Gastroesophageal sphincter (tissue), 4 donors: Measurements from ENCODE around the gene TTC7B. TPM values are rescaled to one million over a fixed set of nuclear protein-coding genes. Genes with fewer than 3 reads are reported as not detected.

Experiments
- ATAC-seq: fragments of 150-250 bp; one replicate; pipeline ENCODE4 v1.9.1; 2016; ENCODE audit warnings: mild to moderate bottlenecking, moderate library complexity
- H3K27ac ChIP-seq, 4 donors: fragments of 200-600 bp; sonication (generic) in 3 of 4; 1 replicate in 3 of 4; 2 replicates in 1 of 4; pipeline ENCODE4 v1.5.1; 2016 to 2019
- H3K27me3 ChIP-seq: fragments of 200-600 bp; sonication (generic); one replicate; pipeline ENCODE4 v1.5.1; 2019
- H3K36me3 ChIP-seq, 2 donors: fragments of 200-600 bp; sonication (generic); one replicate each; pipeline ENCODE4 v1.5.1; 2019; ENCODE audit warnings: control low read depth in 1 of 2
- H3K4me1 ChIP-seq, 3 donors: fragments of 200-600 bp; sonication (generic); 1 replicate in 2 of 3; 2 replicates in 1 of 3; pipeline ENCODE4 v1.5.1; 2016 to 2019; ENCODE audit warnings: control low read depth in 2 of 3
- H3K4me3 ChIP-seq, 2 donors: fragments of 200-600 bp; sonication (generic); one replicate each; pipeline ENCODE4 v1.5.1; 2019; ENCODE audit warnings: mild to moderate bottlenecking in 1 of 2, moderate library complexity in 1 of 2
- H3K9me3 ChIP-seq, 3 donors: fragments of 200-600 bp; sonication (generic); one replicate each; pipeline ENCODE4 v1.5.1; 2017 to 2019; ENCODE audit warnings: control low read depth in 2 of 3
- EP300 ChIP-seq: sonication (generic); formaldehyde crosslinking; IDR thresholded peaks from one replicate; pipeline ENCODE4 v1.6.1; 2017; ENCODE audit warnings: antibody characterized with exemption, mild to moderate bottlenecking
- POLR2A ChIP-seq, 2 donors: fragments of 450-650 bp; IDR thresholded peaks; one replicate each; pipeline ENCODE4 v1.6.1; 2017; ENCODE audit warnings: antibody characterized with exemption in 2 of 2, mild to moderate bottlenecking in 2 of 2, moderate library complexity in 1 of 2
- POLR2AphosphoS5 ChIP-seq: sonication (generic); formaldehyde crosslinking; IDR thresholded peaks from one replicate; pipeline ENCODE4 v1.6.1; 2017; ENCODE audit warnings: antibody characterized with exemption
- WGBS, 2 donors: methylation state at CpG; one replicate each; pipeline ENCODE4 v1.1.5; 2018; ENCODE audit warnings: low coverage in 1 of 2; 5-methylcytosine and 5-hydroxymethylcytosine counted together
- total RNA-seq, 4 donors: library from RNA; depleted of rRNA; stranded (reverse); fragments of >200 nt; gene quantifications; one replicate each; pipeline ENCODE4 v1.1.0, GENCODE V29; 2016
- TF ChIP-seq, protein P1 (sequence below), 4 experiments: fragments of 200-600 bp in 2 of 4; fragments of 450-650 bp in 2 of 4; sonication (generic) in 1 of 4; IDR thresholded peaks; one replicate each; pipeline ENCODE4 v1.5.1; 2017 to 2019; ENCODE audit warnings: antibody characterized with exemption in 4 of 4, mild to moderate bottlenecking in 2 of 4, moderate library complexity in 2 of 4

TTC7B gene
- total RNA-seq, 4 donors from 2014 or later, result 59.0 to 170 (median 64.1) TPM

DNA sequence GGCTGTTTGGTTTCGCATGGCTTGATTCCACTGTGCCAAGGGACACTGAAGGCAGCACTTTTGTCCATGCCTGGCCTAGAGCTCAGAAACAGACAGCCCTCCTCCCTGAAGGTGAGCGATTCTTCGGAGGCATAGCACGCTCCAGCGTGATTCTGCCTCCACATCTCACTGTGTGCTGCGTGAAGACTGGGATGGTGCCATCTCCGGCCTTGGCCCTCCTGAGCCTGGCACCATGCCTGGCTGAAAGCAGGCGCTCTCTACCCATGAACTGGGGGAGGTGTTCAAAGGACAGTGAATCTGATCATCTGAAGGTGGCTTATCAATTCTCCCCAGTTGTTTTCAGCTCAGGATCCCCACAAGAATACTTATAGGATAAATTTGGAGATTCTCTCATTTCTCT lies 187.4 kb downstream of the TTC7B start:
- Histone ChIP-seq H3K4me1 (peaks cover 6 to 75% (median 23%) of the 10 kb centered on the region in 3 donors), H3K27ac (peak overlapping the region in 3 of 4 donors; percentile 77 to 83 (median 79)), H3K27me3 (no peaks in the 10 kb centered on the region), H3K36me3 (no peaks in the 10 kb centered on the region), H3K9me3 (no peaks in the 10 kb centered on the region), H3K4me3 (no peak overlapping the region)
- TF ChIP-seq POLR2A (IDR thresholded peaks at IDR 0.05) (no peak), POLR2AphosphoS5 (no peak), EP300 (no peak)
- TF ChIP-seq, protein P1, sequence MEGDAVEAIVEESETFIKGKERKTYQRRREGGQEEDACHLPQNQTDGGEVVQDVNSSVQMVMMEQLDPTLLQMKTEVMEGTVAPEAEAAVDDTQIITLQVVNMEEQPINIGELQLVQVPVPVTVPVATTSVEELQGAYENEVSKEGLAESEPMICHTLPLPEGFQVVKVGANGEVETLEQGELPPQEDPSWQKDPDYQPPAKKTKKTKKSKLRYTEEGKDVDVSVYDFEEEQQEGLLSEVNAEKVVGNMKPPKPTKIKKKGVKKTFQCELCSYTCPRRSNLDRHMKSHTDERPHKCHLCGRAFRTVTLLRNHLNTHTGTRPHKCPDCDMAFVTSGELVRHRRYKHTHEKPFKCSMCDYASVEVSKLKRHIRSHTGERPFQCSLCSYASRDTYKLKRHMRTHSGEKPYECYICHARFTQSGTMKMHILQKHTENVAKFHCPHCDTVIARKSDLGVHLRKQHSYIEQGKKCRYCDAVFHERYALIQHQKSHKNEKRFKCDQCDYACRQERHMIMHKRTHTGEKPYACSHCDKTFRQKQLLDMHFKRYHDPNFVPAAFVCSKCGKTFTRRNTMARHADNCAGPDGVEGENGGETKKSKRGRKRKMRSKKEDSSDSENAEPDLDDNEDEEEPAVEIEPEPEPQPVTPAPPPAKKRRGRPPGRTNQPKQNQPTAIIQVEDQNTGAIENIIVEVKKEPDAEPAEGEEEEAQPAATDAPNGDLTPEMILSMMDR (IDR thresholded peaks at IDR 0.05), result no peak
- WGBS, 2 donors, result 58 to 80% methylated on average over 2 to 3 of the region's 8 CpGs
- ATAC-seq, result no peak

DNA sequence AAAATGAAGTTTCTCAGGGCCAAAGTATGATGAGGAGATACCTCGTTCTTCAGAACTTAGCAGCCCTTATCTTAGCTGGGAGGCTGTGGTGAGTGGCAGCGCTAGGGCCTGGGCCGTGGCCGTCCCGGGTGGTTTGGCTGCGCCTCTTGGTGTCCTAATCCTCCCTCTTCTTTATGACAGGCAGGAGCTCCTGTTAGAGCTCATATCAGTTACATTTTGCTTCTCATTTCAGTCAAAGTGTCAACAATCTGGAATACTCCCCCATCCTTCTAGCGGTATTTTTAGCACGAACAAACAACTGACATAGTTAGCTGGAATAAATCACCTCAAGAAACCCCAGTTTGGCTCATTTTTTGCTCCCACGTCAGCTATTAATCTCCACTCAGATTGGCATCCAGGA lies 188.8 kb downstream of the TTC7B start:
- 39 to 70% methylated on average over 5 to 7 of the region's 9 CpGs for WGBS, 2 donors
- H3K9me3 ChIP-seq, result no peaks in the 10 kb centered on the region
- no peaks in the 10 kb centered on the region for H3K36me3 ChIP-seq
- no peaks in the 10 kb centered on the region for H3K27me3 ChIP-seq
- peaks cover 6 to 70% (median 23%) of the 10 kb centered on the region in 3 donors for H3K4me1 ChIP-seq
- TF ChIP-seq POLR2A (IDR thresholded peaks at IDR 0.05) (no peak), POLR2AphosphoS5 (no peak), EP300 (no peak)
- TF ChIP-seq, protein P1 (IDR thresholded peaks at IDR 0.05), result no peak
- no peak overlapping the region for H3K4me3 ChIP-seq
- no peak for ATAC-seq
- H3K27ac ChIP-seq, result peak overlapping the region; percentile 72 to 83 (median 78)

DNA sequence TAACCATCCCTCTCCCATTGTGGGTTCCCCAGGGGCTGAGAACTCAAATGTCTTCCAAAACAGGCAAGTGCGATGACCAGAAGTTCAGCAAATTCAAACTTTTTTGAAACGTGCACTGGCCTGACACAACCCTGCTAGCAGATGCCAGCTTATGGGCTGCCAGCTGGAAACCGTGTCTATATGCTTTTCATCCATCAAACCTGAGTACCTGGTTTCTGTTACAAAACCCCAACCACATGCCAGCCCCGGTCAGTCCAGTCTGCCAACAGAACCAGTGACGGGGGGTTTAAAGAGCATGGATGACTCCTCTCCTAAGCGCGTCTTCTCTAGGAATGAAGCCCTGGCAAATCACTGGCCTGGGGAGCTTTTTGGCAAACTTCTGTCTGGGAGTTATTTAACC lies 189.7 kb downstream of the TTC7B start:
- peak; percentile 80 for ATAC-seq
- Histone ChIP-seq H3K36me3 (no peaks in the 10 kb centered on the region), H3K9me3 (no peaks in the 10 kb centered on the region), H3K27me3 (no peaks in the 10 kb centered on the region), H3K4me3 (no peak overlapping the region), H3K27ac (peak overlapping the region; percentile 77 to 83 (median 78)), H3K4me1 (peaks cover 6 to 61% (median 23%) of the 10 kb centered on the region in 3 donors)
- WGBS, 2 donors, result 60 to 82% methylated on average over 1 to 6 of the region's 7 CpGs
- TF ChIP-seq POLR2A (IDR thresholded peaks at IDR 0.05) (no peak), POLR2AphosphoS5 (peak; percentile 93), EP300 (no peak)
- TF ChIP-seq, protein P1 (IDR thresholded peaks at IDR 0.05), result no peak

DNA sequence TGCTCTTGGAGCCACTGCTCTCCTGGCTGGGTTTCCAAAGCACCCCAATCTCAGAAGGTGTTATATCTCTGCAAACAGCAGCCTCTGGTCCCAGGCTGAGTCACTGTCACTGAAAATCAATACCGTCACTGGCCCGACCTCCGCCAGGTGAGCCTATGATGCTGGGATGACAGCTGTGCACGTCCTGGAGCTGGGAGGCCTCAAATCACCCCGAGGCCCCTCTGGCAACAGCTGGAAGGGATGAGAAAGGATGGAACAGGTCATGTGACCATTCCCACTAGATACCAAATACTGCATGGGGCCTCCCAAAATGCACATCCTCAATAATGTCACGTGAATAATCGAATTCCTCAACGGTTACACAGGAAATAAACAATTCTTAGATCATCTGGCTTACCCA lies 190.8 kb downstream of the TTC7B start:
- H3K4me3 ChIP-seq, result no peak overlapping the region
- WGBS, 2 donors, result 60 to 74% methylated on average over 3 of the region's 8 CpGs
- H3K27me3 ChIP-seq, result no peaks in the 10 kb centered on the region
- ATAC-seq, result no peak
- H3K27ac ChIP-seq, result peak overlapping the region; percentile 77 to 83 (median 78)
- peaks cover 6 to 58% (median 23%) of the 10 kb centered on the region in 3 donors for H3K4me1 ChIP-seq
- TF ChIP-seq POLR2A (IDR thresholded peaks at IDR 0.05), result no peak
- TF ChIP-seq, protein P1 (IDR thresholded peaks at IDR 0.05), result no peak
- TF ChIP-seq EP300, result no peak
- no peak for TF ChIP-seq POLR2AphosphoS5
- H3K9me3 ChIP-seq, result no peaks in the 10 kb centered on the region
- H3K36me3 ChIP-seq, result peaks cover 0 to 11% of the 10 kb centered on the region in 2 donors

DNA sequence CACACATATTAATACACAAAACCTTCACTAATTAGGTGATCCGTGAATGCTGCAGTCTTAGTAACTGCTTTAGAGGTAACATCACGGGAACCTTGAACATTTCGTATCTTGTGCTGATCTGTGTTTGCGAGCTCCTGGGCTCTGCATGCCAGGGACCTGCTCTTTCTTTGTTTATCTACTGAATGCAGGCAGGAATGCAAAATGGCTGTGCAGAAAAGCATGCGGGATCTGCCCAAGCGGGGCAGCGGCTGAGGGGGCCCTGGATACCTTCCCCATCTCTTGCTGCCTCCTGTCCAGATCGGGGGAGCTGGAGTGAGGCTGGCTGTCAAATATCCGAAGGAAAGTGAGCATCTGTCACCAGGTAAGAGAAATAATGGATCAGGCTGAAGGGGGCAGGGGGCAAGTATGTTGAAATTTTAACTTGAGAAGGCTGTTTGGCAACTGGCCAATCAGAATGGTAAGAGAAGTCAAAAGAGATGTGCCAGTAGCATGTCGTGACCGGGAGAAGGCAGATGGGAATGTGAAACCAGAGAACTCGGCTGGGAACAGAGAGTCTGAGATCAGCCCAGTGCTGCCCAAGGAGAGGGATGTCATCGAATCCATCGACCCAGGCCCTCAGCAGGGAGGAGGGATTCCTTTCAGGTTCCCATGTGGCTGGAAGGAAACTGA lies 191.4 kb downstream of the TTC7B start:
- no peak for ATAC-seq
- Histone ChIP-seq H3K4me3 (no peak overlapping the region), H3K4me1 (peaks cover 6 to 58% (median 23%) of the 10 kb centered on the region in 3 donors), H3K27ac (peak overlapping the region; percentile 77 to 83 (median 78)), H3K27me3 (no peaks in the 10 kb centered on the region), H3K9me3 (no peaks in the 10 kb centered on the region), H3K36me3 (peaks cover 0 to 17% of the 10 kb centered on the region in 2 donors)
- TF ChIP-seq, protein P1 (IDR thresholded peaks at IDR 0.05), result no peak
- TF ChIP-seq EP300 (no peak), POLR2A (IDR thresholded peaks at IDR 0.05) (no peak), POLR2AphosphoS5 (no peak)
- WGBS, 2 donors, result 29 to 64% methylated on average over 10 to 14 of the region's 14 CpGs
